ENCODE data around the gene LRCH1. TPM values are rescaled to one million over a fixed set of nuclear protein-coding genes. Genes with fewer than 3 reads are reported as not detected.
A peak's percentile ranks its signal among the peaks of the same experiment; 100 is the strongest.

Gene LRCH1
- total and polyA plus RNA-seq, 10 of the 15 experiments (the other 5 are each of a cell fraction or from before 2014, with no cell fraction given), result 5.3 to 48.9 (median 14.4) TPM

DNA sequence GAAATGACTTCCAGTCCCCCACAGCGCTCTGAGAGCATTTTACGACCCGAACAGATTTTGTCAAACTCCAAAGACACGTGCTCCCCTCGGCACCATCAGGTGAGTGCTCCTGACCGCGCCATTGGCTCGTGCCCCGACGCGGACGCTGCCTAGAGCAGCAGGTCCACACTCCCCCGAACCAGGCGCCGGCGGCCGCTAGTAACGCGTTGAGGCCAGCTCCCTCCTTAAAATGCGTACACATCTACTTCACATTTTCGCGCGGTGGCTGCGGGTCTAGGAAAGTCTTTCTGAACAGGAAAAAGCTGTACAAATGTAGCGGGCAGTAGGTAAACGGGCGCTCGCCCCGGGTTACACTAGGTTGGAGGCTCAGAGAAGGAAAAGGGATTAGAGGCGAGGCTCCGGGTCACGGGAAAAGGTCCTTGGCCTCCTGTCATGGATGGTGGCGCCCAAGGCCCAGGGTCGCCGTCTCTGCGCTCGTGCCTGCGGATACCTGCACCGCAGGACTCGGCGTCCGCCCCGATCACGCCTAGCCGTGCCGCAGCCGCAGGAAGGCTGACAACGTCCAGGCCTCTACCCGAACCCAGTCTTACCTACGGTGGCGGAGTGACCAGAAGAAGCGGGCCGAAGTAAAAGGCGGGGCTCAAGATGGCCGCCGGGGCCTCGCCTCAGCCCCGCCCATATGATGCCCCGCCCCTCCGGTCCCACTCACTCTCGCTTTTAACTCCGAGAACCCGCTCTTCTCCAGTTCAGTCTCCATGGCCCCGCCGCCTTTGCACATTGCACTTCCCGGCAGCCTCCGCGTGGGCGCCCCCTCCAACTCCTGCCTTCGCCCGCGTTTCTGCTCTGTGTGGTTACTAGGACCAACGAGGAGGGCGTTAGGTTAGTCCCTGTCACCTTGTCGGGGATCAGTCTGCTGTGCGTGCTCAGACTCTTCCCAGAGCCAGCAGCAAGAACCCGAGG, 243.8 kb downstream of the LRCH1 start, which contains the start of gene ESD (continued):
- no peak for TF ChIP-seq SMAD1 (IDR thresholded peaks at IDR 0.05; ENCODE audit: low read depth, partially characterized antibody)
- TF ChIP-seq SIX5 (IDR thresholded peaks at IDR 0.05; ENCODE audit: low read depth, low read length, severe bottlenecking), result no peak
- TF ChIP-seq, protein P1, sequence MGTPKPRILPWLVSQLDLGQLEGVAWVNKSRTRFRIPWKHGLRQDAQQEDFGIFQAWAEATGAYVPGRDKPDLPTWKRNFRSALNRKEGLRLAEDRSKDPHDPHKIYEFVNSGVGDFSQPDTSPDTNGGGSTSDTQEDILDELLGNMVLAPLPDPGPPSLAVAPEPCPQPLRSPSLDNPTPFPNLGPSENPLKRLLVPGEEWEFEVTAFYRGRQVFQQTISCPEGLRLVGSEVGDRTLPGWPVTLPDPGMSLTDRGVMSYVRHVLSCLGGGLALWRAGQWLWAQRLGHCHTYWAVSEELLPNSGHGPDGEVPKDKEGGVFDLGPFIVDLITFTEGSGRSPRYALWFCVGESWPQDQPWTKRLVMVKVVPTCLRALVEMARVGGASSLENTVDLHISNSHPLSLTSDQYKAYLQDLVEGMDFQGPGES (IDR thresholded peaks at IDR 0.05), result no peak
- TF ChIP-seq, protein P2, sequence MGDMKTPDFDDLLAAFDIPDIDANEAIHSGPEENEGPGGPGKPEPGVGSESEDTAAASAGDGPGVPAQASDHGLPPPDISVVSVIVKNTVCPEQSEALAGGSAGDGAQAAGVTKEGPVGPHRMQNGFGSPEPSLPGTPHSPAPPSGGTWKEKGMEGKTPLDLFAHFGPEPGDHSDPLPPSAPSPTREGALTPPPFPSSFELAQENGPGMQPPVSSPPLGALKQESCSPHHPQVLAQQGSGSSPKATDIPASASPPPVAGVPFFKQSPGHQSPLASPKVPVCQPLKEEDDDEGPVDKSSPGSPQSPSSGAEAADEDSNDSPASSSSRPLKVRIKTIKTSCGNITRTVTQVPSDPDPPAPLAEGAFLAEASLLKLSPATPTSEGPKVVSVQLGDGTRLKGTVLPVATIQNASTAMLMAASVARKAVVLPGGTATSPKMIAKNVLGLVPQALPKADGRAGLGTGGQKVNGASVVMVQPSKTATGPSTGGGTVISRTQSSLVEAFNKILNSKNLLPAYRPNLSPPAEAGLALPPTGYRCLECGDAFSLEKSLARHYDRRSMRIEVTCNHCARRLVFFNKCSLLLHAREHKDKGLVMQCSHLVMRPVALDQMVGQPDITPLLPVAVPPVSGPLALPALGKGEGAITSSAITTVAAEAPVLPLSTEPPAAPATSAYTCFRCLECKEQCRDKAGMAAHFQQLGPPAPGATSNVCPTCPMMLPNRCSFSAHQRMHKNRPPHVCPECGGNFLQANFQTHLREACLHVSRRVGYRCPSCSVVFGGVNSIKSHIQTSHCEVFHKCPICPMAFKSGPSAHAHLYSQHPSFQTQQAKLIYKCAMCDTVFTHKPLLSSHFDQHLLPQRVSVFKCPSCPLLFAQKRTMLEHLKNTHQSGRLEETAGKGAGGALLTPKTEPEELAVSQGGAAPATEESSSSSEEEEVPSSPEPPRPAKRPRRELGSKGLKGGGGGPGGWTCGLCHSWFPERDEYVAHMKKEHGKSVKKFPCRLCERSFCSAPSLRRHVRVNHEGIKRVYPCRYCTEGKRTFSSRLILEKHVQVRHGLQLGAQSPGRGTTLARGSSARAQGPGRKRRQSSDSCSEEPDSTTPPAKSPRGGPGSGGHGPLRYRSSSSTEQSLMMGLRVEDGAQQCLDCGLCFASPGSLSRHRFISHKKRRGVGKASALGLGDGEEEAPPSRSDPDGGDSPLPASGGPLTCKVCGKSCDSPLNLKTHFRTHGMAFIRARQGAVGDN (IDR thresholded peaks at IDR 0.05), result peak; percentile 91
- TF ChIP-seq RBBP5 (conservative IDR thresholded peaks at IDR 0.05), result 0 out of 2 replicates have a peak, but pooled peaks have one; percentile 28
- TF ChIP-seq TAF1 (IDR thresholded peaks at IDR 0.05; ENCODE audit: borderline replicate concordance, low read depth, low read length), result peak; percentile 63; the same call in 1 of the 2 replicates
- TF ChIP-seq SP1 (IDR thresholded peaks at IDR 0.05; ENCODE audit: low read depth, low read length), result no peak
- no peak for TF ChIP-seq TBL1XR1 (IDR thresholded peaks at IDR 0.05; ENCODE audit: low read depth, low read length)
- peak; percentile 40 for TF ChIP-seq RUNX3 (IDR thresholded peaks at IDR 0.05; ENCODE audit: low read length)
- peak; percentile 71 for TF ChIP-seq BACH1 (IDR thresholded peaks at IDR 0.05; ENCODE audit: borderline replicate concordance)
- TF ChIP-seq, protein P3, sequence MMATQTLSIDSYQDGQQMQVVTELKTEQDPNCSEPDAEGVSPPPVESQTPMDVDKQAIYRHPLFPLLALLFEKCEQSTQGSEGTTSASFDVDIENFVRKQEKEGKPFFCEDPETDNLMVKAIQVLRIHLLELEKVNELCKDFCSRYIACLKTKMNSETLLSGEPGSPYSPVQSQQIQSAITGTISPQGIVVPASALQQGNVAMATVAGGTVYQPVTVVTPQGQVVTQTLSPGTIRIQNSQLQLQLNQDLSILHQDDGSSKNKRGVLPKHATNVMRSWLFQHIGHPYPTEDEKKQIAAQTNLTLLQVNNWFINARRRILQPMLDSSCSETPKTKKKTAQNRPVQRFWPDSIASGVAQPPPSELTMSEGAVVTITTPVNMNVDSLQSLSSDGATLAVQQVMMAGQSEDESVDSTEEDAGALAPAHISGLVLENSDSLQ (IDR thresholded peaks at IDR 0.05), result no peak
- TF ChIP-seq MYB (IDR thresholded peaks at IDR 0.05; ENCODE audit: borderline replicate concordance, low read depth, low read length), result no peak
- no peak for TF ChIP-seq JUNB (IDR thresholded peaks at IDR 0.05)
- TF ChIP-seq RFX5 (IDR thresholded peaks at IDR 0.05; ENCODE audit: low read depth, low read length), result no peak
- no peak for TF ChIP-seq STAT1 (conservative IDR thresholded peaks at IDR 0.05)
- TF ChIP-seq, protein P4, sequence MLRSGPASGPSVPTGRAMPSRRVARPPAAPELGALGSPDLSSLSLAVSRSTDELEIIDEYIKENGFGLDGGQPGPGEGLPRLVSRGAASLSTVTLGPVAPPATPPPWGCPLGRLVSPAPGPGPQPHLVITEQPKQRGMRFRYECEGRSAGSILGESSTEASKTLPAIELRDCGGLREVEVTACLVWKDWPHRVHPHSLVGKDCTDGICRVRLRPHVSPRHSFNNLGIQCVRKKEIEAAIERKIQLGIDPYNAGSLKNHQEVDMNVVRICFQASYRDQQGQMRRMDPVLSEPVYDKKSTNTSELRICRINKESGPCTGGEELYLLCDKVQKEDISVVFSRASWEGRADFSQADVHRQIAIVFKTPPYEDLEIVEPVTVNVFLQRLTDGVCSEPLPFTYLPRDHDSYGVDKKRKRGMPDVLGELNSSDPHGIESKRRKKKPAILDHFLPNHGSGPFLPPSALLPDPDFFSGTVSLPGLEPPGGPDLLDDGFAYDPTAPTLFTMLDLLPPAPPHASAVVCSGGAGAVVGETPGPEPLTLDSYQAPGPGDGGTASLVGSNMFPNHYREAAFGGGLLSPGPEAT (IDR thresholded peaks at IDR 0.05; ENCODE audit: low read depth), result peak; percentile 41; the same call in 1 of the 2 replicates
- peak; percentile 38; the same call in 2 of the 3 replicates for TF ChIP-seq POU2F2 (IDR thresholded peaks at IDR 0.05; ENCODE audit: borderline replicate concordance, low read depth, low read length)
- no peak for TF ChIP-seq NR2C2 (IDR thresholded peaks at IDR 0.05; ENCODE audit: borderline replicate concordance, control insufficient read depth, insufficient read length, low read depth)
- TF ChIP-seq MEF2A (IDR thresholded peaks at IDR 0.05; ENCODE audit: insufficient read depth, low read depth, low read length), result no peak

Measured in GM12878 (cell line).